ENCODE measurements around the gene SMCO3.

Gene SMCO3

DNA sequence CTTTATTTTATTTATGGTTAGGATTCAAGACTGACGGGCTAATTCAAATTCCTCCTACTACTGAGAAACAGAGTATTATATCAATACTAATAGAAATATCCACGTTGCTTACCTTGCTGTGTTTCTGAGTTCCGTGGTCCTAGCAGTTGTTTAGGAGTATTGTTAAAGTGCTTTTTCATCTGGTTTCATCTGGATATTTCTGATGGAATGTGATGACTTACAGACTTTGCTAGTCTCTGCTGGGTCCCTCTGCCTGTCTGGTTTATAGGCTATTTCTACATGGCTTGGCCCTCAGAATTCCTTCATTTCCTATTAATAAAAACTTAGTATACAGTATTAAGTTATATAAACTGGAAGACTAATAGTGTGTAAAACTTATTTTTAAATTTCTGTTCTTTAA lies at the start of gene SMCO3:
SMCO3 (minus strand) TSS at position 169 of the 400 bp plus-strand sequence. CDS start 7,502 bp downstream, outside the sequence.
- no peak for DNase-seq (ENCODE audit: low spot score)

DNA sequence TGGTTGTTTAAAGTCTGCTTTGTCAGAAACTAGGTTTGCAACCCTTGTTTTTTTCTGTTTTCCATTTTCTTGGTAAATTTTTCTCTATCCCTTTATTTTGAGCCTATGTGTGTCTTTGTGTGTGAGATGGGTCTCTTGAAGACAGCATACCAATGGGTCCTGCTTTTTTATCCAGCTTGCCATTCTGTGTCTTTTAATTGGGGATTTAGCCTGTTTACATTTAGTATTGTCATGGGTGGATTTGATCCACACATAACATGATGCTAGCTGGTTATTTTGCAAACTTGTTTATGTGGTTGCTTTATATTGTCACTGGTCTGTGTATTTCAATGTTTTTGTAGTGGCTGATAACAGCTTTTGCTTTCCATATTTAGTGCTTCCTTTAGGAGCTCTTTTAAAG lies 46.5 kb upstream of the SMCO3 start:
- no peak for DNase-seq (ENCODE audit: low spot score)

DNA sequence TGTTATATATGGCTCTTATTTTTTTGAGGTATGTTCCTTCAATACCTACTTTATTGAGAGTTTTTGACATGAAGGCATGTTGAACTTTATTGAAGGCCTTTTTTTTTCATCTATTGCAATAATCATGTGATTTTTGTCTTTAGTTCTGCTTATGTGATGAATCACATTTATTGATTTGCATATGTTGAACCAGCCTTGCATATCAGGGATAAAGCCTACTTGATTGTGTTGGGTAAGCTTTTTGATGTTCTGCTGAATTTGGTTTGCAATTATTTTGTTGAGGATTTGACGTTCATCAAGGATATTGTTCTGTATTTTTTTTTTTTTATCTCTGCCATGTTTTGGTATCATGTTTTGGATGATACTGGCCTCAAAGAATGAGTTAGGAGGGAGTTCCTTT lies 44.5 kb upstream of the SMCO3 start:
- no peak for DNase-seq (ENCODE audit: low spot score)

DNA sequence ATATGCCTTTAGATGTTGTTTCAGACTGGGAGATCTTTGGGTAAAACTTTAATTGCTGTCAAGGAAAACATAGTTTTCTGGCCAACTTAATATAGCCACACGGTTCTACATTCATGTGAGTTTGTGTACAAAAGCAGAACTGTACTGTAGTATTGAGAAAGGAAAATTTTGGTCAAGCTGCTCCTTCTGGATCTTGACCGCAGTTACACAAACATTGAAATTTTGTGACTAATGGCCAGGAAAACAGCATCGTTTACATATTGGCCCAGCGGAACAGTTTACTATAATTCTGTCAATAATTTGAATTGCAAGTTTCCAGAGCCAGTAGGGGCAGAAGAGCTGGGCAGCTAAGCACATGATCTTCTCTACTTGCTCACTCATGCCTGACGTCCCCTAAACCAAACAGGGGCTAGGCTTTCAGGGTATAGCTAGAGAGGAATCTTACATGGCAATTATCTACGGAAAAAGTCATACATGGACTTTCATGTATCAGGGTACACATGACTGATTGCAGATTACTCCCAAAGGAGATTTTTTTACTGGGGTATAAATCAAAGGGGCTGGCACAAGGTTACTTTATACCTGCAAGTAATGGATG lies 40.7 kb upstream of the SMCO3 start:
- no peak for DNase-seq (ENCODE audit: low spot score)

- DNase-seq (ENCODE audit: low spot score), result no peak
These were observed 40.0 kb upstream of the SMCO3 start for GRCh38 chr12:14853961-14854360.

GRCh38 chr12:14852880-14853279 lies 38.9 kb upstream of the SMCO3 start:
- no peak for DNase-seq (ENCODE audit: low spot score)

DNA sequence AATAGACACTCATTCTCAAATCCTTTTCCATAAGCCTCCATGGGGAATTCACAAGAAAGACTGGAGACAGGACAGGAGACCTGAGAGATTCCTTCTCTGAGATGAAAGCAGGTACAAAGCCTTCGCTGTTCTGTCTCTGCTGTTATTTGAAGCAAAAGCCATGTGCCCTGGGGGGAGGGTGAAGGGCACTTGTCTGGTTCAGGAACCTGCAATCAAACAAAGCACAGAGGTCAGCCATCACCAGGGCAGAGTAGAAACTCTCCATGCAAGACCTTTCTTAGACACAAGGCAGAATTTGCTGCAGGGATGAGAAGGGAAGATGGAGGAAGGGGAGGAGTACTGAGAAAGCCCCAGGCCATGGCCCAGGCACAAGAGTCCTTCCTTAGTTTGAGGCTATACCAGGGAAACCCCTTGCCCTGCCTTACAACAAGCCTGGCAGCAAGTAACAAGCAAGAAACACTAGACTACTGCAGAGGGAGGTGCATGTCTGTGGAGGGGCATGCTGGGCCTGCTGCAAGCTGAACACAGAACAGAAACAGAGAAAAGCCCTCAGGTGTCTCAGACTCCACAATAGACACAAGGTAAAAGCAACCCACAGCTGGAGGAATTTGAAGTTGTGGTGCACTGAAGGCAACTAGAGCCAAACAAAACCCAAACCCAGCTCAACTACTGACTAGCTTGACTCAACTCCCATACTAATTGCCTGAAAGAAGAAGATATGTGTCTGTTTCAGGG lies 37.1 kb upstream of the SMCO3 start:
- DNase-seq (ENCODE audit: low spot score), result no peak

- DNase-seq (ENCODE audit: low spot score), result no peak
These were observed 35.7 kb upstream of the SMCO3 start for GRCh38 chr12:14849661-14850060.

GRCh38 chr12:14846876-14847580 lies 33.0 kb upstream of the SMCO3 start:
- no peak for DNase-seq (ENCODE audit: low spot score)

- no peak for DNase-seq (ENCODE audit: low spot score)
These were observed 32.1 kb upstream of the SMCO3 start for GRCh38 chr12:14846042-14846587.

DNA sequence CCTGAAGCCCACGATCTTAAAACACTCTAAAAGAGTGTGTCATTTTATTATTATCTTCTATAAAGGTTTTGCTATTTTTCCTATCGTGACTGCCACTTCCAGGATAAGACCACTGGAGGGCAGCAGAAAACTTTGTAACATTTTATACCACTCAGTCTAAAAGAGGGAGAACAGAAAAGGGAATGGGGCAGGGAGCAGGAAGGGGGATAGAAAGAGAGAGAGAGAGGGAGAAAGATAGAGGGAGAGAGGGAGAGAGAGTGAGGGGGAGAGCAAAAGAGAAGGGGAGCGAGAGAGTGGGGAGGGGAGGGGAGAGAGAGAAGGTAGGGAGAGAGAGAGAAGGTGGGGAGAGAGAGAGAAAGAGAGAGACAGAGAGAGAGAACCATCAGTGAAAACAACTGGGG lies 31.4 kb upstream of the SMCO3 start:
- peak; percentile 65 for DNase-seq (ENCODE audit: low spot score)

- DNase-seq (ENCODE audit: low spot score), result no peak
These were observed 30.4 kb upstream of the SMCO3 start for GRCh38 chr12:14844401-14844800.

DNA sequence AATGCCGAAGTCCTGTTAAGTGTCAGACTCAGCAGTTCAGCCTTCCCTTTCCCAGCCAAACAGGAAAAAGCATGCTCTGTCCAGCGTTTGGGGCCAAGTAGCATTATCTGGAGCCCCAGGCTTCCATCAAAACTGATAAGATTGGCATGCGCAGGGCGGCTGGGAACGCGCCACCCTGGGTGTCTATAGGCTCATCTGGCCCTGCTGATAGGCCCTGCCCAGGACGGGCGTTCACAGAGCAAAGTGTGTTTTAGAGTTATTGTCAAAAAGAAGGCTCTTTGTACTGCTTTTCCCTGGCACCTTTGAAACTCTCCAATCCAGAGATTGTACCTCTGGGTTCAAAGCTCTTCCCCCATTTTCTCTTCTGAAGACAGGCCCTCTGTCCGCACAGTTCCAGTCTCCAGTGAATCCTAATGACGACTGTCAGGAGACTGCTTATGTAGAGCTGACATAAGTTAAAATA lies 29.5 kb upstream of the SMCO3 start, which contains the start of gene ART4:
ART4 (minus strand) TSS at position 102 of the 463 bp plus-strand sequence. CDS start 413 bp downstream, outside the sequence.
- DNase-seq (ENCODE audit: low spot score), result no peak

GRCh38 chr12:14842315-14842714 lies 28.3 kb upstream of the SMCO3 start:
- no peak for DNase-seq (ENCODE audit: low spot score)

DNA sequence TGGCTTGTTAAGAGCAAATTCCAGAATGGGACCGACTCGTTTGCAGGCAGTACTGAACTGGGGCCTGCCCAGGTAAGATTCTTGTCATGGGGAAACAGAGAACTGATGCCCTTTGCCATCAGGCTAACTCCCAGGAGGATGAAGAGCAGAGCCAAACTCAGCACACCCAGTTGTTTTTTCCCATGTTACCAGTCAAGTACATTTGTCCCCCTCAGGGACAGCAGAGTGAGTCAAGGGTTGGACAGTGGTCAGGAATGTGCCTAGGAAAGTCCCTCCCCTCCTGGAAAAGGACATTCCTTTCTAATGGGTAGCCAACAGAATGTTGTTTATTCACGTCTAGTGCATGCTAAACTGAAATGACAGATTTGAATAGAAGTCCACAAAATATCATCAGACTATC lies 27.8 kb upstream of the SMCO3 start:
- DNase-seq (ENCODE audit: low spot score), result no peak

GRCh38 chr12:14840616-14841015 lies 26.6 kb upstream of the SMCO3 start:
- no peak for DNase-seq (ENCODE audit: low spot score)

GRCh38 chr12:14839262-14839661 lies 25.3 kb upstream of the SMCO3 start:
- DNase-seq (ENCODE audit: low spot score), result no peak

DNA sequence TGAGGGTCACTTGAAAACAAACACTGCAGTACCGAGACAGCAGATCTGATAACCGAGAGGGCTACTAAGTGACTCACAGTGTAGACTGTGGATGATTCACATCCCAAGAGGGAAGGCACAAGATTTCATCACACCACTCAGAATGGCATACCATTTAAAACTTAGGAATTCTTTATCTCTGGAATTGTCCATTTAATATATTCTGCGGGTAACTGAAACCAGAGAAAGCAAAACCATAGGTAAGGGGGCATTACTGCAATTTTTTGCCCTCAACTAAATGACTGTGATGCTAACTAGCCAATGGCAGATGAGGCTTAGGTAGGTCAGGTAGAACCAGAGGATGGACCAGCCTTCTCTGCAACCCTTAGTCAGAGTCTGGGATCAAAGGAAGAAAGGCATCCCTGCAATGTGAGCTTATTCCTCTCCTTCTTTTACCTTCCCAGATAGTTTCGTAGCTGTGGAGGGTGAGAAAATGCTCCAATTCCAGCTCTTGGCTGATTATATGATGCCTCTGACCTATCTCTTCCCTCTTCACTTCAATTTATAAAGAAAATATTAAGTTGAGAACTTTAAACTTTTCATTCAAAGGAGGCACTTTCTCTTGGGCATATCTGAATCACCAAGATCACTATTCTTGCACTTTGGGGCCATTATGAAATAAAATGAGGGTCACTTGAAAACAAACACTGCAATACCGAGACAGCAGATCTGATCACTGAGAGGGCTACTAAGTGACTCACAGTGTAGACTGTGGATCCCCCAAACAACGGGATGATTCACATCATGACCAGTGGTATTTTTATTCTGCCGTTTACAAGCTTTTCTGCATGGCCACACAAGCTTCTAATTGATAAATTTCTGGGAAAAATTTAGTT lies 22.6 kb upstream of the SMCO3 start:
- DNase-seq (ENCODE audit: low spot score), result no peak

GRCh38 chr12:14834509-14834908 lies 20.5 kb upstream of the SMCO3 start:
- no peak for DNase-seq (ENCODE audit: low spot score)

DNA sequence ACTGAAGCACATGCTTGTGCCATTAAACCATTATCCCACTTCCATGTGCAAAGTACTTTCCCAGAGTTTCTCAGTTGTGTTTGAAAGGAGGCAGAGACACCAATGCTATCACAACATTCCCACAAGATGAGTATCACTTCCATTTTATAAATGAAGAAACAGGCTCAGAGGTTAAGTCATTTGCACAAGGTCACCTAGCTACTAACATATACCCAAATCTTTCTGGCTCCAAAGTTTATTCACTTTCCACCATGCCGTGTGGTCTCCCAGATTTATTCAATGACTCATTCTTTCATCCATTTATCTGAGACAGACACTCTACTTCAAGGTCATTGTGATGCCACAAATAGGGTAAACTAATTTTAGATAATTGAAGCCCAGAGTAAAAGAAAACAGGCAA lies 20.0 kb upstream of the SMCO3 start:
- DNase-seq (ENCODE audit: low spot score), result no peak

DNA sequence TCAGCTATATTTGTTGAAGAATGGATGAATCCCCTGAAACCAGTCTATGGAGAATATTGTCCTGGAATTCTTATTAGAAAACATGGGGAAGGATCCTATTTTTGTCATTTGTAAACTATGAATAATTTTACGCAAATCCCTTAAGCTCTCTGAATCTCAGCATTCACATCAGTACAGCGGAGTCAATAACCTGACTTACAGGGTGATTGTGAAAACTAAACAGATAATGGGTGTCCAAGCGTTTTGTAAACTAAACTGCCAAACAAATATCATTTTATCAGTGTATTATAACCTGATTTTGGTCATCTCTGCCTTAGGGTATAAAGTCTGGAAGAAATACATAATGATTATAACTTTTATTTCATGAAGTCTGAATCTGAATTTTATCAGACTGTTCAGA lies 19.4 kb upstream of the SMCO3 start:
- DNase-seq (ENCODE audit: low spot score), result no peak

- DNase-seq (ENCODE audit: low spot score), result peak; percentile 33
These were observed 14.9 kb upstream of the SMCO3 start for GRCh38 chr12:14828892-14829291.

All from D341Med (cell line).